Astrocyte of the cerebellum (primary cell): Measurements from ENCODE around the gene CCL17.

ENCODE experiments used
- DNase-seq: peaks from one replicate; pipeline ENCODE4 v3.0.0-alpha.2; 2011; ENCODE audit warnings: low read depth
- H3K4me3 ChIP-seq: 2 replicates; pipeline ENCODE4 v1.5.1; 2011; ENCODE audit warnings: mild to moderate bottlenecking, low read depth, low read length, moderate library complexity
- CTCF ChIP-seq: IDR thresholded peaks from 2 replicates; pipeline ENCODE4 v1.5.1; 2012; ENCODE audit warnings: low read length, low read depth, moderate library complexity, mild to moderate bottlenecking; ENCODE audit errors: missing control alignments
- in situ Hi-C: cut with HindIII; loops from 2 replicates; pipeline ENCODE4 v1.10.0; 2017; ENCODE audit warnings: low sequenced_read_pairs

CCL17 gene

GRCh38 chr16:57462978-57463362 lies 58.4 kb downstream of the CCL17 start:
- in situ Hi-C loops, result no loop called here
- no peak for TF ChIP-seq CTCF
- peak overlapping the region; percentile 91 for H3K4me3 ChIP-seq
- DNase-seq, result no peak

- no peak for DNase-seq
- TF ChIP-seq CTCF, result no peak
- no peak overlapping the region for H3K4me3 ChIP-seq
- in situ Hi-C loops, result no loop called here
Observed at GRCh38 chr16:57464523-57464922, 60.0 kb downstream of the CCL17 start.
